MM.1S (cell line): Measurements from ENCODE around the gene SULT1C4.

Experiments used
- DNase-seq: peaks from one replicate; pipeline ENCODE4 v3.0.0-alpha.2; 2015
- H2AFZ ChIP-seq: fragments of 300-600 bp; sonication (generic); 2 replicates; pipeline ENCODE4 v1.6.0; 2016; ENCODE audit warnings: antibody characterized with exemption, low read length
- H3F3A ChIP-seq: fragments of 300-600 bp; sonication (generic); 2 replicates; pipeline ENCODE4 v1.6.1; 2016; ENCODE audit warnings: mild to moderate bottlenecking, antibody characterized with exemption, low read length, moderate library complexity, mixed read lengths; ENCODE audit not compliant: insufficient read depth
- H3K27ac ChIP-seq: fragments of 300-600 bp; sonication (generic); 2 replicates; pipeline ENCODE4 v1.5.1; 2016; ENCODE audit warnings: mild to moderate bottlenecking, low read length
- H3K27me3 ChIP-seq: fragments of 300-600 bp; sonication (generic); replicated peaks from 2 replicates; pipeline ENCODE4 v1.6.0; 2016; ENCODE audit warnings: low read length; ENCODE audit not compliant: insufficient read depth
- H3K36me3 ChIP-seq: fragments of 300-600 bp; sonication (generic); replicated peaks from 2 replicates; pipeline ENCODE4 v1.6.1; 2016; ENCODE audit warnings: mild to moderate bottlenecking, low read length, mixed read lengths; ENCODE audit not compliant: insufficient read depth
- H3K4me1 ChIP-seq: fragments of 300-600 bp; sonication (generic); 2 replicates; pipeline ENCODE4 v1.6.1; 2016; ENCODE audit warnings: low read length, mixed read lengths
- H3K4me2 ChIP-seq: fragments of 300-600 bp; sonication (generic); 2 replicates; pipeline ENCODE4 v1.6.0; 2016; ENCODE audit warnings: low read depth, low read length
- H3K4me3 ChIP-seq: fragments of 300-600 bp; sonication (generic); 2 replicates; pipeline ENCODE4 v1.5.1; 2016; ENCODE audit warnings: low read length, mixed read lengths
- H3K79me2 ChIP-seq: fragments of 300-600 bp; sonication (generic); 2 replicates; pipeline ENCODE4 v1.6.1; 2016; ENCODE audit warnings: mixed run types, low read length, mixed read lengths
- H3K9ac ChIP-seq: fragments of 300-600 bp; sonication (generic); 2 replicates; pipeline ENCODE4 v1.6.1; 2016; ENCODE audit warnings: low read length, mixed read lengths
- H3K9me2 ChIP-seq: fragments of 300-600 bp; sonication (generic); replicated peaks from 2 replicates; pipeline ENCODE4 v1.6.1; 2016; ENCODE audit warnings: mild to moderate bottlenecking, low read length, mixed read lengths; ENCODE audit not compliant: insufficient read depth
- H3K9me3 ChIP-seq: fragments of 300-600 bp; sonication (generic); replicated peaks from 2 replicates; pipeline ENCODE4 v1.6.1; 2016; ENCODE audit warnings: mild to moderate bottlenecking, low read length, mixed read lengths; ENCODE audit not compliant: insufficient read depth
- H4K20me1 ChIP-seq: fragments of 300-600 bp; sonication (generic); 2 replicates; pipeline ENCODE4 v1.6.1; 2016; ENCODE audit warnings: mild to moderate bottlenecking, low read length, moderate library complexity, mixed read lengths; ENCODE audit not compliant: insufficient read depth
- CTCF ChIP-seq: fragments of 300-600 bp; sonication (generic); IDR thresholded peaks from 2 replicates; pipeline ENCODE4 v1.5.1; 2016; ENCODE audit warnings: antibody characterized with exemption, low read length, mixed read lengths
- EZH2 ChIP-seq: fragments of 300-600 bp; sonication (generic); optimal IDR thresholded peaks from 2 replicates; pipeline ENCODE3; 2017; ENCODE audit warnings: low read depth, mild to moderate bottlenecking, antibody characterized with exemption, low read length, mixed read lengths
- EZH2phosphoT487 ChIP-seq: fragments of 300-600 bp; sonication (generic); IDR thresholded peaks from 2 replicates; pipeline ENCODE4 v1.6.1; 2018; ENCODE audit warnings: antibody characterized with exemption, low read length

SULT1C4 gene

GRCh38 chr2:108348816-108349570 is 28.8 kb upstream of the SULT1C4 start:
- H3K36me3 ChIP-seq: no peaks in the 10 kb centered on the region
- H3K4me1 ChIP-seq: 0 out of 2 replicates have a peak, but pooled peaks cover 5% of the 10 kb centered on the region
- H3K9me3 ChIP-seq: no peaks in the 10 kb centered on the region
- no peak overlapping the region for H3K4me2 ChIP-seq
- no peak for TF ChIP-seq EZH2
- H3K9me2 ChIP-seq: no peaks in the 10 kb centered on the region
- no peaks in the 10 kb centered on the region for H3K27me3 ChIP-seq
- H3K27ac ChIP-seq: no peak overlapping the region
- H4K20me1 ChIP-seq: no peaks in the 10 kb centered on the region
- H3F3A ChIP-seq: no peaks in the 10 kb centered on the region
- no peak overlapping the region for H3K4me3 ChIP-seq
- H3K9ac ChIP-seq: no peak overlapping the region
- H2AFZ ChIP-seq: no peak overlapping the region
- no peak for DNase-seq
- H3K79me2 ChIP-seq: no peaks in the 10 kb centered on the region

GRCh38 chr2:108349571-108349928 is 28.2 kb upstream of the SULT1C4 start:
- Histone ChIP-seq H3K27ac (no peak overlapping the region), H4K20me1 (no peaks in the 10 kb centered on the region), H3K9me3 (no peaks in the 10 kb centered on the region), H3K4me3 (no peak overlapping the region), H3K4me1 (0 out of 2 replicates have a peak, but pooled peaks cover 5% of the 10 kb centered on the region), H3K79me2 (no peaks in the 10 kb centered on the region), H3K9me2 (no peaks in the 10 kb centered on the region), H2AFZ (no peak overlapping the region), H3K36me3 (no peaks in the 10 kb centered on the region), H3K4me2 (no peak overlapping the region), H3K27me3 (no peaks in the 10 kb centered on the region), H3K9ac (no peak overlapping the region), H3F3A (no peaks in the 10 kb centered on the region)
- TF ChIP-seq EZH2phosphoT487 (no peak), CTCF (no peak), EZH2 (no peak)
- no peak for DNase-seq

GRCh38 chr2:108351889-108352288 is 25.9 kb upstream of the SULT1C4 start:
- Histone ChIP-seq H3K36me3 (no peaks in the 10 kb centered on the region), H3K4me2 (no peak overlapping the region), H3F3A (no peaks in the 10 kb centered on the region), H2AFZ (no peak overlapping the region), H3K4me3 (no peak overlapping the region), H3K9me3 (no peaks in the 10 kb centered on the region), H3K4me1 (0 out of 2 replicates have a peak, but pooled peaks cover 5% of the 10 kb centered on the region), H3K79me2 (no peaks in the 10 kb centered on the region), H3K27me3 (no peaks in the 10 kb centered on the region), H4K20me1 (no peaks in the 10 kb centered on the region), H3K9ac (no peak overlapping the region), H3K27ac (no peak overlapping the region), H3K9me2 (no peaks in the 10 kb centered on the region)
- TF ChIP-seq CTCF (no peak), EZH2phosphoT487 (no peak), EZH2 (no peak)
- no peak for DNase-seq

- no peaks in the 10 kb centered on the region for H3K9me3 ChIP-seq
- no peak overlapping the region for H3K9ac ChIP-seq
- H2AFZ ChIP-seq: no peak overlapping the region
- no peaks in the 10 kb centered on the region for H3K9me2 ChIP-seq
- H3K4me3 ChIP-seq: no peak overlapping the region
- H3K4me1 ChIP-seq: peaks cover 12% of the 10 kb centered on the region
- H3K27me3 ChIP-seq: no peaks in the 10 kb centered on the region
- no peak overlapping the region for H3K4me2 ChIP-seq
- no peak for DNase-seq
- H3K36me3 ChIP-seq: no peaks in the 10 kb centered on the region
- no peak overlapping the region for H3K27ac ChIP-seq
- peaks cover 4% of the 10 kb centered on the region; the same call in 1 of the 2 replicates for H3F3A ChIP-seq
- no peaks in the 10 kb centered on the region for H3K79me2 ChIP-seq
- no peaks in the 10 kb centered on the region for H4K20me1 ChIP-seq
- no peak for TF ChIP-seq CTCF
- no peak for TF ChIP-seq EZH2
- no peak for TF ChIP-seq EZH2phosphoT487
Observed at GRCh38 chr2:108354136-108354535, 23.6 kb upstream of the SULT1C4 start.
